Gastrocnemius medialis (tissue), 4 donors: ENCODE data around the gene INS. TPM values are rescaled to one million over a fixed set of nuclear protein-coding genes. Genes with fewer than 3 reads are reported as not detected.

ENCODE experiments used
- ATAC-seq, 2 donors: fragments of 150-250 bp; one replicate each; pipeline ENCODE4 v1.9.1; 2016
- DNase-seq, 2 donors: peaks; one replicate each; pipeline ENCODE4 v3.0.0-alpha.2; 2019
- H3K27ac ChIP-seq, 4 donors: fragments of 200-600 bp; sonication (generic); 1 replicate in 1 of 4; 2 replicates in 3 of 4; pipeline ENCODE4 v1.5.1; 2016 to 2018; ENCODE audit warnings: mild to moderate bottlenecking in 2 of 4, moderate library complexity in 1 of 4
- H3K27me3 ChIP-seq, 3 donors: fragments of 200-600 bp; sonication (generic) in 2 of 3; 1 replicate in 1 of 3; 2 replicates in 2 of 3; pipeline versions ENCODE4 v1.5.1 to v1.6.0; 2016 to 2019; ENCODE audit warnings: mild to moderate bottlenecking in 1 of 3, moderate library complexity in 1 of 3
- H3K36me3 ChIP-seq, 2 donors: fragments of 200-600 bp; sonication (generic) in 1 of 2; one replicate each; pipeline ENCODE4 v1.5.1; 2017 to 2018
- H3K4me1 ChIP-seq, 2 donors: fragments of 200-600 bp; sonication (generic) in 1 of 2; one replicate each; pipeline ENCODE4 v1.5.1; 2016 to 2017; ENCODE audit warnings: mild to moderate bottlenecking in 2 of 2
- H3K4me3 ChIP-seq, 4 donors: fragments of 200-600 bp; sonication (generic) in 3 of 4; 1 replicate in 1 of 4; 2 replicates in 3 of 4; pipeline ENCODE4 v1.5.1; 2016 to 2019; ENCODE audit warnings: mild to moderate bottlenecking in 2 of 4
- H3K9me3 ChIP-seq, 3 donors: fragments of 200-600 bp; sonication (generic) in 2 of 3; 1 replicate in 1 of 3; 2 replicates in 2 of 3; pipeline ENCODE4 v1.5.1; 2016 to 2019
- POLR2A ChIP-seq, 2 donors: fragments of 450-650 bp; IDR thresholded peaks; one replicate each; pipeline ENCODE4 v1.6.1; 2017; ENCODE audit warnings: antibody characterized with exemption in 2 of 2, mild to moderate bottlenecking in 2 of 2, moderate library complexity in 2 of 2
- in situ Hi-C, 4 donors: fragments of 200-750 bp; cut with MboI; loops; one replicate each; pipeline versions ENCODE4 v1.15.0 to v1.8.0; 2017; ENCODE audit warnings: low sequenced_read_pairs in 4 of 4
- intact Hi-C: fragments of 100-400 bp; cut with DNase I; formaldehyde crosslinking; loops from one replicate; pipeline ENCODE4 v1.15.1; 2023; ENCODE audit warnings: low total_unique reads
- total RNA-seq, 4 donors: library from RNA; depleted of rRNA; stranded (reverse); fragments of >200 nt; gene quantifications; one replicate each; pipeline versions ENCODE4 v1.1.0 to v1.2.3, GENCODE V29; 2016
- TF ChIP-seq, protein P1 (sequence below), 5 experiments: fragments of 450-650 bp in 3 of 5; fragments of 200-600 bp in 2 of 5; sonication (generic) in 2 of 5; IDR thresholded peaks in 4 of 5; conservative IDR thresholded peaks in 1 of 5; 1 replicate in 4 of 5; 2 replicates in 1 of 5; pipeline ENCODE4 v1.5.1; 2016 to 2019; ENCODE audit warnings: antibody characterized with exemption in 5 of 5, mild to moderate bottlenecking in 3 of 5, moderate library complexity in 3 of 5

The INS gene
- total RNA-seq, 4 donors from 2014 or later: not detected

DNA sequence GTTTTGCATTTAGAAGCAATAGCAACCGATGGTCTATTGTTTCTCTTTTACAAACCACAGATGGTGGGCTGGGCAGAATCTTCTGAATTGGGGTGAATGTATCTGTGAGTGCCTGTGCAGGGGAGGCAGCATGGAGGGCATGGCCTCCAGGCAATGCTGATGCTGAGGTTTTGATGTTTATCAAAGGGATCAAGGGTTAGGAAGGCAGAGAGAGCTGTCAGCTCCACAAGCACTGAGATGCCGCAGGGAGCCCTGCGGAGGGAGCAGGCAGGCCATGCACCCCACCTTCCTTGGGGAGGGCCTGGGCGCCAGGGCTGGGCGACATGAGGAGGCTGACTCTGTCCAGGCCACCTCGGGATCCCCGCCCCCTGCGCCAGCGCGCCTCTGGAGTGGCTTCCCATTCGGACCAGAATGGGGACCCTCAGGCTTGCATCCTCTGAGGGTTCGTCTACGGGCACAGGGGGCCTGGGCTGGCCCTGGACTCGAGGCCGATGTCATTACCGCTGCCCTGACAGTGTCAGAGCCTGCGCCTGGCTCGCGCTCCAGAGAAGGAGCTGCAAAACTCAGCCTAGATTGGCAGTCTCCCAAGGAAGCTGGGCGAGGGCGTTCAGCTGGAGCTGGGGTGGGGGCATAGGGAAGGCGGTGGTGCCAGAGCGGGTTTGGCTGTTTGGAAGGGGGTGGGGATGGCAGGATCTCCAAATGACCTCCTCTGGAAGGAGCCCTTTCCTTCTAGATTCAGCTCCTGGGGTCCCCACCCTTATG is 24.5 kb upstream of the INS start:
- Histone ChIP-seq H3K36me3 (no peaks in the 10 kb centered on the region), H3K4me1 (no peaks in the 10 kb centered on the region), H3K27ac (no peak overlapping the region), H3K4me3 (no peak overlapping the region), H3K27me3 (peaks cover 23 to 42% (median 30%) of the 10 kb centered on the region in 3 donors), H3K9me3 (no peaks in the 10 kb centered on the region)
- DNase-seq (no peak), ATAC-seq (no peak)
- in situ Hi-C loops: loop anchor here in 3 of 4 donors (25.0 kb wide), 2 partner anchors 227 to 252 kb away; partner anchors contain the start of genes TSSC4 (in 2 of the 3), KCNQ1 (in 1 of the 3) and TRPM5 (in 1 of the 3)
- intact Hi-C loops: no loop called here
- no peak for TF ChIP-seq POLR2A (IDR thresholded peaks at IDR 0.05)
- TF ChIP-seq, protein P1, sequence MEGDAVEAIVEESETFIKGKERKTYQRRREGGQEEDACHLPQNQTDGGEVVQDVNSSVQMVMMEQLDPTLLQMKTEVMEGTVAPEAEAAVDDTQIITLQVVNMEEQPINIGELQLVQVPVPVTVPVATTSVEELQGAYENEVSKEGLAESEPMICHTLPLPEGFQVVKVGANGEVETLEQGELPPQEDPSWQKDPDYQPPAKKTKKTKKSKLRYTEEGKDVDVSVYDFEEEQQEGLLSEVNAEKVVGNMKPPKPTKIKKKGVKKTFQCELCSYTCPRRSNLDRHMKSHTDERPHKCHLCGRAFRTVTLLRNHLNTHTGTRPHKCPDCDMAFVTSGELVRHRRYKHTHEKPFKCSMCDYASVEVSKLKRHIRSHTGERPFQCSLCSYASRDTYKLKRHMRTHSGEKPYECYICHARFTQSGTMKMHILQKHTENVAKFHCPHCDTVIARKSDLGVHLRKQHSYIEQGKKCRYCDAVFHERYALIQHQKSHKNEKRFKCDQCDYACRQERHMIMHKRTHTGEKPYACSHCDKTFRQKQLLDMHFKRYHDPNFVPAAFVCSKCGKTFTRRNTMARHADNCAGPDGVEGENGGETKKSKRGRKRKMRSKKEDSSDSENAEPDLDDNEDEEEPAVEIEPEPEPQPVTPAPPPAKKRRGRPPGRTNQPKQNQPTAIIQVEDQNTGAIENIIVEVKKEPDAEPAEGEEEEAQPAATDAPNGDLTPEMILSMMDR (IDR thresholded peaks at IDR 0.05 in 4 of 5, conservative IDR thresholded peaks at IDR 0.05 in 1 of 5): no peak

DNA sequence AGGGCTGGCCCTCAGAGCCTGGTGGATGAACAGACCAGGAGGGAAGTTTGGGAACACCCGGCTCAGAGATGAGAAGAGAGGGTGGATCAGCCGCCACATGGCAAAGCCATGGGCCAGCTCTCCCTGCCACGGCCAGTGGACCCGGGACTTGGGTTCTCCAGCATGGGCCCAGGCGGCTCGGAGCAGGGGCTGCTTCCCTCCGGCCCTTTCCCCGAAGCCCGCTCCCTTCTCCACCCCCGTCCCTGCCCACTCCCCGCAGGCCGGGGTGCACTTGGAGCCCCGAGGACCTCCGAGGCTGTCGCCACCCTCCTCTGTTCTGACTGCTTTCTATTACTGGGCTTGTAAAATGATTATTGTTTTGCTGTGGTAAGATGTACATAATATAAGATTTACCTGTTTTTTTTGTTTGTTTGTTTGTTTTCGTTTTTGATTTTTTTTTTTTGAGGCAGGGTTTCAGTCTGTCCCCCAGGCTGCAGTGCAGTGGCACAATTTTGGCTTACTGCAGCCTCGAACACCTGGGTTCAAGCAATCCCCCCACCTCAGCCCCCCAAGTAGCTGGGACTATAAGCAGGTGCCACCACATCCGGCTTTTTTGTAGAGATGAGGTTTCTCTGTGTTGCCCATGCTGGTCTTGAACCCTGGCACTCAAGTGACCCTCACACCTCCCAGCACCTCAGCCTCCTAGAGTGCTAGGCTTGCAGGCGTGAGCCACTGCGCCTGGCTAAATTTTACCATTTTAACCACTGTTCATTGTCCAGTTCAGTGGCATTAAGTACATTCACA is 21.9 kb upstream of the INS start:
- DNase-seq: no peak
- no peak overlapping the region for H3K27ac ChIP-seq
- no peaks in the 10 kb centered on the region for H3K36me3 ChIP-seq
- in situ Hi-C loops: loop anchor here in 3 of 4 donors (25.0 kb wide), 2 partner anchors 229 to 254 kb away; partner anchors contain the start of genes TSSC4 (in 2 of the 3), KCNQ1 (in 1 of the 3) and TRPM5 (in 1 of the 3)
- no peak overlapping the region for H3K4me3 ChIP-seq
- H3K27me3 ChIP-seq: peaks cover 21 to 37% (median 22%) of the 10 kb centered on the region in 3 donors
- H3K4me1 ChIP-seq: no peaks in the 10 kb centered on the region
- no peaks in the 10 kb centered on the region for H3K9me3 ChIP-seq
- no peak for TF ChIP-seq POLR2A (IDR thresholded peaks at IDR 0.05)
- TF ChIP-seq, protein P1 (IDR thresholded peaks at IDR 0.05 in 4 of 5, conservative IDR thresholded peaks at IDR 0.05 in 1 of 5): no peak
- no peak for ATAC-seq
- intact Hi-C loops: no loop called here

DNA sequence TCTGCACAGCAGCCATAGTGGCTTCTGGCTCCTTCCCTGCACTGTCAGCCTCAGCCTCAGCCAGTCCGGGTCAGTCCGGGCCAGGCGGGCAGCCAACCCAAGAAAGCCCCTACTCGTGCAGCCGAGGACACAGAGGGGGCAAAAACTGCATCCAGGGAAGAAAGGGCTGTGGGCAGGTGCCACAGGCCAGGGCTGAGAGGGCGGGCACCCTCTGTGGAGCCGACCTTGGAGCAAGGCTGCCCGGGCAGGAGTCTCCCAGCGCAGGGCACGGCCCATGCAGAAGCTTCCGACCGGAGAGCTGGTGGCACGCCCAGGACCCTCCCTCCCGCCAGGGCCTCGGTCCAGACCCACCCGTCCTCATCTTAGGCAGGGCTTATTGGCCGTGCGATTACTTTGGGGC is 21.1 kb upstream of the INS start:
- Histone ChIP-seq H3K9me3 (no peaks in the 10 kb centered on the region), H3K27me3 (peaks cover 14 to 33% (median 16%) of the 10 kb centered on the region in 3 donors), H3K27ac (no peak overlapping the region), H3K4me3 (no peak overlapping the region), H3K4me1 (no peaks in the 10 kb centered on the region), H3K36me3 (no peaks in the 10 kb centered on the region)
- no peak for ATAC-seq
- DNase-seq: no peak
- TF ChIP-seq POLR2A (IDR thresholded peaks at IDR 0.05): no peak
- TF ChIP-seq, protein P1 (IDR thresholded peaks at IDR 0.05 in 4 of 5, conservative IDR thresholded peaks at IDR 0.05 in 1 of 5): no peak
- intact Hi-C loops: no loop called here
- in situ Hi-C loops: loop anchor here in 3 of 4 donors (25.0 kb wide), 2 partner anchors 230 to 255 kb away; partner anchors contain the start of genes TSSC4 (in 2 of the 3), KCNQ1 (in 1 of the 3) and TRPM5 (in 1 of the 3)

DNA sequence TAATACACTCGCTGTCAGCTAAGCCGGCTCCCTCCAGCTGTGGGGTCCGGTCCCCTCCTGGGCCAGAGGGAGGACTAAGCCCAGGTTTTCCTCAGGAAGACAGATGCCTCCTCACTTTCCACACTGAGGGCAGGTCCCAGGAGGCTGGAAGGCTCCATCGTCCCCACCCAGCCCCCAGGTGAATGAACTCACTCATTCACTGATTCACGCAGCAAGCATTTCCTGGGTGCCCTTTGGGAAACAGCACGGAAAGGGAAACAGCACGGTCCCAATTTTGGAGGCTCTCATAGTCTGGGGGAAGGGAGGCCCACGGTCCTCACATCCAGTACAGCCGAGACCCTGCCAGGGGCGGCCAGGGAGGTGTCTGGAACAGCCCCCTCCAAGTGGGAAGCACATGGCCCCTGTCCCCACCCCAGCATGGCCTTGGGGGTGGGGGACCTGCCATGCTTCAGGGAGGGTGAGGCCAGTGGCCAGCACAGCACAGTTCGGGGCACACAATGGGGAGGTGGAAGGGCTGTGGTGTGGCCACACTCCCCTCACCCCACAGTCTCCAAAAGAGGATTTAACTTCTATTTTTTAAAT is 19.9 kb upstream of the INS start:
- peaks cover 4 to 25% (median 9%) of the 10 kb centered on the region in 3 donors for H3K27me3 ChIP-seq
- DNase-seq (no peak), ATAC-seq (no peak)
- no peak for TF ChIP-seq POLR2A (IDR thresholded peaks at IDR 0.05)
- TF ChIP-seq, protein P1 (IDR thresholded peaks at IDR 0.05 in 4 of 5, conservative IDR thresholded peaks at IDR 0.05 in 1 of 5): no peak
- intact Hi-C loops: no loop called here
- H3K27ac ChIP-seq: no peak overlapping the region
- in situ Hi-C loops: loop anchor here in 3 of 4 donors (25.0 kb wide), 2 partner anchors 231 to 256 kb away; partner anchors contain the start of genes TSSC4 (in 2 of the 3), KCNQ1 (in 1 of the 3) and TRPM5 (in 1 of the 3)
- no peaks in the 10 kb centered on the region for H3K36me3 ChIP-seq
- H3K9me3 ChIP-seq: no peaks in the 10 kb centered on the region
- no peaks in the 10 kb centered on the region for H3K4me1 ChIP-seq
- no peak overlapping the region for H3K4me3 ChIP-seq
